Neural cell (in vitro differentiated cells): ENCODE data around the gene ASF1B.

Source experiments
- CTCF ChIP-seq: fragments of 450-650 bp; IDR thresholded peaks from 2 replicates; pipeline ENCODE4 v1.5.1; 2014; ENCODE audit warnings: antibody characterized with exemption, mild to moderate bottlenecking, moderate library complexity; ENCODE audit not compliant: poor library complexity, severe bottlenecking
- EP300 ChIP-seq: fragments of 450-650 bp; conservative IDR thresholded peaks from 2 replicates; pipeline ENCODE4 v1.6.1; 2014; ENCODE audit warnings: antibody characterized with exemption, mild to moderate bottlenecking, moderate library complexity; ENCODE audit not compliant: poor library complexity, severe bottlenecking
- EZH2 ChIP-seq: fragments of 200-600, 300-800 bp; shearing (Covaris generic), sonication (generic); IDR thresholded peaks from 2 replicates; pipeline ENCODE4 v1.6.1; 2014; ENCODE audit warnings: antibody characterized with exemption, low read length, borderline replicate concordance, mild to moderate bottlenecking; ENCODE audit not compliant: insufficient read depth, poor library complexity, severe bottlenecking
- POLR2AphosphoS5 ChIP-seq: IDR thresholded peaks from 2 replicates; pipeline ENCODE4 v1.6.1; 2012
- RAD21 ChIP-seq: fragments of 450-650 bp; conservative IDR thresholded peaks from 2 replicates; pipeline ENCODE4 v1.6.1; 2014; ENCODE audit warnings: antibody characterized with exemption, mild to moderate bottlenecking, moderate library complexity
- REST ChIP-seq: IDR thresholded peaks from 2 replicates; pipeline ENCODE4 v1.6.1; 2012; ENCODE audit warnings: borderline replicate concordance

- TF ChIP-seq RAD21, result no peak
- no peak for TF ChIP-seq CTCF
- no peak for TF ChIP-seq POLR2AphosphoS5
- TF ChIP-seq EZH2, result no peak
- TF ChIP-seq REST, result no peak
- no peak for TF ChIP-seq EP300
These were observed 20.6 kb downstream of the ASF1B start for GRCh38 chr19:14115756-14116155.
